ENCODE results near the gene NFX1. TPM values are rescaled to one million over a fixed set of nuclear protein-coding genes. Genes with fewer than 3 reads are reported as not detected.
A peak's percentile ranks its signal among the peaks of the same experiment; 100 is the strongest.

The NFX1 gene
- total and polyA plus RNA-seq, 4 experiments from 2014 or later: 21.2 to 64.7 (median 54.3) TPM

- no peak overlapping the region for H3K4me3 ChIP-seq (ENCODE audit: low read length in 2 of 2)
- H3K27me3 Mint-ChIP-seq: no peaks in the 10 kb centered on the region
- H3K9me3 ChIP-seq (ENCODE audit: control insufficient read depth in 1 of 2, low read length in 2 of 2): no peaks in the 10 kb centered on the region
- intact Hi-C loops (cut with micrococcal nuclease): loop anchor here (5.0 kb wide), 1 partner anchor 399 kb away; the partner anchor contains the start of gene UBE2R2
- H3K27me3 ChIP-seq (ENCODE audit: insufficient read depth, low read length): no peaks in the 10 kb centered on the region
- H3K4me3 Mint-ChIP-seq: peak overlapping the region in 5 of 8 donors; percentile 24 to 53 (median 38)
- H3K36me3 ChIP-seq (ENCODE audit: insufficient read depth, low read length): no peaks in the 10 kb centered on the region
- H3K9me3 Mint-ChIP-seq: peaks cover 0 to 2% (median 0%) of the 10 kb centered on the region in 8 donors
- peak overlapping the region; percentile 65 for H3K27ac ChIP-seq (ENCODE audit: low read depth, low read length)
- peaks cover 54% of the 10 kb centered on the region for H3K4me1 ChIP-seq (ENCODE audit: insufficient read depth, low read length)
- POLR2A ChIA-PET (ENCODE audit: partially characterized antibody): interaction anchor here (1.2 to 6.7 kb wide), 5 partner anchors 22 to 55 kb away, joined by 4 to 219 read pairs (median 64); partner anchors contain the start of genes AQP3 and NOL6
- H3K36me3 Mint-ChIP-seq: no peaks in the 10 kb centered on the region
- CTCF ChIA-PET (ENCODE audit: partially characterized antibody): interaction anchor here (1.4 to 12.5 kb wide), 4 partner anchors 15 to 55 kb away, joined by 4 to 345 read pairs (median 75); partner anchors contain the start of genes AQP3 and NOL6
- peaks cover 36 to 66% (median 56%) of the 10 kb centered on the region in 4 donors for H3K4me1 Mint-ChIP-seq
- no peak for DNase-seq
- H3K27ac Mint-ChIP-seq: peak overlapping the region; percentile 38 to 99 (median 98)
Observed at GRCh38 chr9:33418090-33418489, 127.8 kb downstream of the NFX1 start.

- Mint-ChIP-seq H3K27ac (peak overlapping the region in 5 of 7 donors; percentile 43 to 82 (median 68)), H3K9me3 (peaks cover 0 to 2% (median 0%) of the 10 kb centered on the region in 8 donors), H3K27me3 (no peaks in the 10 kb centered on the region), H3K4me1 (peaks cover 28 to 54% (median 47%) of the 10 kb centered on the region in 4 donors), H3K4me3 (no peak overlapping the region), H3K36me3 (no peaks in the 10 kb centered on the region)
- H3K36me3 ChIP-seq (ENCODE audit: insufficient read depth, low read length): no peaks in the 10 kb centered on the region
- no peak overlapping the region for H3K27ac ChIP-seq (ENCODE audit: low read depth, low read length)
- no peak for DNase-seq
- no peaks in the 10 kb centered on the region for H3K9me3 ChIP-seq (ENCODE audit: control insufficient read depth in 1 of 2, low read length in 2 of 2)
- peaks cover 44% of the 10 kb centered on the region for H3K4me1 ChIP-seq (ENCODE audit: insufficient read depth, low read length)
- intact Hi-C loops (cut with micrococcal nuclease): loop anchor here (5.0 kb wide), 1 partner anchor 397 kb away; the partner anchor contains the start of gene UBE2R2
- H3K4me3 ChIP-seq (ENCODE audit: low read length in 2 of 2): no peak overlapping the region
- POLR2A ChIA-PET (ENCODE audit: partially characterized antibody): interaction anchor here (0.9 to 1.9 kb wide), 3 partner anchors 21 to 54 kb away, joined by 4 to 9 read pairs (median 4); partner anchors contain the start of genes AQP3 and NOL6
- H3K27me3 ChIP-seq (ENCODE audit: insufficient read depth, low read length): no peaks in the 10 kb centered on the region
- CTCF ChIA-PET (ENCODE audit: partially characterized antibody): interaction anchor here (1.2 to 12.5 kb wide), 3 partner anchors 16 to 41 kb away, joined by 3 to 345 read pairs (median 6); partner anchors contain the start of gene AQP3
Observed at GRCh38 chr9:33419708-33420303, 129.5 kb downstream of the NFX1 start.

Other genes starting within 250 kb of the NFX1 start
- 10 to 100 TPM; 30.9 to 31.6 TPM for gene SMU1, start 213.8 kb upstream of the NFX1 start, total RNA-seq
- gene SMU1, start 213.8 kb upstream of the NFX1 start, polyA plus RNA-seq: 10 to 100 TPM; 21.8 to 33.0 TPM
- gene B4GALT1, start 123.2 kb upstream of the NFX1 start, total RNA-seq: 10 to 100 TPM; 54.1 to 56.0 TPM
- 10 to 100 TPM; 16.6 to 32.0 TPM for gene B4GALT1, start 123.2 kb upstream of the NFX1 start, polyA plus RNA-seq
- not detected for gene SPINK4, start 50.3 kb upstream of the NFX1 start, total RNA-seq
- gene SPINK4, start 50.3 kb upstream of the NFX1 start, polyA plus RNA-seq: not detected
- 10 to 100 TPM; 53.5 to 56.3 TPM for gene BAG1, start 25.8 kb upstream of the NFX1 start, total RNA-seq
- 10 to 100 TPM; 70.9 to 84.9 TPM for gene BAG1, start 25.8 kb upstream of the NFX1 start, polyA plus RNA-seq
- 10 to 100 TPM; 32.3 to 35.0 TPM for gene CHMP5, start 25.5 kb upstream of the NFX1 start, total RNA-seq
- 10 to 100 TPM; 44.3 to 59.9 TPM for gene CHMP5, start 25.5 kb upstream of the NFX1 start, polyA plus RNA-seq
- under 1 TPM in 1 of 2 experiments, not detected in 1; 0.81 TPM for gene AQP7, start 112.1 kb downstream of the NFX1 start, total RNA-seq
- gene AQP7, start 112.1 kb downstream of the NFX1 start, polyA plus RNA-seq: under 1 TPM in 1 of 2 donors, not detected in 1; 0.30 TPM
- 100 to 1,000 TPM; 172 TPM for gene AQP3, start 157.1 kb downstream of the NFX1 start, total RNA-seq
- gene AQP3, start 157.1 kb downstream of the NFX1 start, polyA plus RNA-seq: 100 to 1,000 TPM; 484 to 562 TPM
- gene NOL6, start 183.4 kb downstream of the NFX1 start, total RNA-seq: 10 to 100 TPM; 39.1 to 41.1 TPM
- gene NOL6, start 183.4 kb downstream of the NFX1 start, polyA plus RNA-seq: 10 to 100 TPM; 11.7 to 28.1 TPM
- gene ANKRD18B, start 233.7 kb downstream of the NFX1 start, total RNA-seq: 1 to 10 TPM; 1.2 to 1.9 TPM
- gene ANKRD18B, start 233.7 kb downstream of the NFX1 start, polyA plus RNA-seq: not detected

Data from CD4-positive, alpha-beta memory T cell (primary cell).